Measurements from ENCODE around the gene MLC1.

The MLC1 gene

DNA sequence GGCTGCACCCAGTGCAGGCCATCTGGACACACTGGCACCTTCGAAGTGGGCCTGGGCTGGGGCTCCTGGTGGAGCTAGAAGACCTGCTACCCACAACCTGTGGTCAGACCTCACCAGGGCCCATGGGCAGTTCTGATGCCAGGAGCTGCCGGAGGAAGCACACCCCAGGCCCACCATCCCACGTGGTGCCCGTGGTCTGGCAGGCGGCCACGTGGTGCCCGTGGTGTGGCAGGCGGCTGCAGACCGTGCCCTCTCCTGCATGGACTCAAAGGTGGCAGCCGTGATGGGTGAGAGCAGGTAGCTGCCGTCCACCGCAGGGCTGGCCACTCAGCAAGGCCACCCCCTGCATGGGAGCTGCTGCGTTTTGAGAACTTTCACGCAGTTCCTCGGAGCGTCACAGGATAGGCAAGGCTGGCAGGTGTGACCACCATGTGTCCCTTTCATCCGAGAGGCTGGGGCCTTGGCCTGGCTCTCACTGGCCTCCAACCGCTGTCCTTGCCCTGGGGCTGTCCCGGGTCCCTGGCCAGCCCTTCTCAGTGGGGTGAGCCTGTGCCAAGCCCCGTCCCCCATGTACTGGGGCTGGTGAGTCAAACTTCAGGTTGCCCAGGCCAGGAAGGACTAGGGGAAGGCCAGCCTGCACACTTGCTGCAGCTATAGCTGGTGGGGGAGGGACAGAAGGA is 68.8 kb downstream of the MLC1 start:
- DNase-seq (ENCODE audit: low read depth), result no peak

DNA sequence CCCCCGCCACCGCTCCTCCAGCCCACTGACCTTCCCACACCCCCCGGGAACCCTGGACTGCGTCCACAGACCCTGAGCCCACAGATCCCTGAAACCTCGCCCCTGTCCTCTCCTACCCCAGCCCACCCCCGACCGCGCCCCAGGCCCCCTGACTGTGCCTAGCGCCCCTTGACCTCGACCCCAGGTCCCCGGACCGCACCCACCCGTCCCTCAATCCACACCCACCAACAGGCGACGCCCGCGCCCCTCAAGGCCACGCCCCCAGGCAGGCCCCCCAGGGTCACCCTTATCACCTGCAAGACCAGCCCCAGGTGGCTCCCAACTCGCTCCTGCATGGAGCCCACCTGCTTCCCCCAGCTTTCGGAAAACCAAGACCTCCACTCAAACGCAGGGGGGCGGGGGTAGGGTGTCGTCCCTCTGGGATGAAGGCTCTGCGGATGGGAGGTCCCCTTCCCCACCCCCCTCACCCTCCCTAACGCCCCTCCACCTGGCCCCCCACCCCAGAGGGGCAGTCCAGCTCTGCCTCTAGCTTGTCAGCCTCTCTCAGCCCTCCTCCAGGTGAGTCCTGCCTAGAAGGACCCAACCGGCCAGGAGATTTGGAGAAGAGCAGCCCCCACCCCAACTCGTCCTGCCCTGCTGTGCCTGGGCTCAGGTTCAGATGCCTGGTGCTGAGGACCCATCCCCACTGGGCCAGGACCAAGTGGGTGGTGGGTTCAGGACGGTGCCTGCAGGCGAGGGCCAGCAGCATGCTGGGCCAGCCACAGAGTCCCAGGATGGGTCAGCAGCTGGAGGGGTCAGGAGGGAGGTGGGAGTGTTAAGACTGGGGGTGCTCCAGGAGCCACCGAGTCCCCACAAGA is 69.5 kb downstream of the MLC1 start:
- DNase-seq (ENCODE audit: low read depth), result no peak

DNA sequence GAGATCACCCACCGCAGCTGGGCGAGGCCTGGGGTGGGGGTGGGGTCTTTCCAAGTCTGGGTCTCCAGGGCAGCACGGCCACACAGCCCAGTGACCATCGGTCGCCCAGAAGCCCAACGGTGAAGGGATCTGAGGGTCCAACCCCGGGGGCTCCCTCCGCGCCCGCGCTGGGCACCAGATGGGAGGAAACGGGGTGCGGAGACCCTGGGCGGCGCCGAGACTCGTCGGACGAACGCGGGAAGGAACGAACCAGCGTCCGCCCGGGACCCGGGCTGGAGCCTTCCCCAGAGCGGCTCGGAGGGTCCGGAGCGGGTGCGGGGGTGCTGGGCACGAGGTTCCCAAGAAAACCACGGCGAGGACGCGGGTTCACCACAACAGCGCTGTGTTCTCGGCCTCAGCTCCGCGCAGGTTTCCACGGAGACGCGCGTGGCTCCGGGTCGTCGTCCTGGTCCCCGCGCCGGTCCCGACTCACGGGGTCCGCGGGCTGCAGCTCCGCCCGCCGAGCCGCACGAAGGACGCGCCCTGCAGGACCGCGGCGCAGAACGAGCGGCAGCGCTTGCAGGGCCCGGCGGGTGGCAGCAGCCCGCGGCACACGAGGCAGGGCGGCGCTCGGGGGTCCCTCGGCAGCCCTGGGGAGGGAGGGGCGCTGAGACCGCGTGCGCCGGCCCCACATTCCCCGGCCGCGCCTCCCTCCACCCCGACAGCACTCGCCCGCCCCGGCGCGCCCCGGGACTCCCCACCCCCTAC is 70.4 kb downstream of the MLC1 start:
- no peak for DNase-seq (ENCODE audit: low read depth)

DNA sequence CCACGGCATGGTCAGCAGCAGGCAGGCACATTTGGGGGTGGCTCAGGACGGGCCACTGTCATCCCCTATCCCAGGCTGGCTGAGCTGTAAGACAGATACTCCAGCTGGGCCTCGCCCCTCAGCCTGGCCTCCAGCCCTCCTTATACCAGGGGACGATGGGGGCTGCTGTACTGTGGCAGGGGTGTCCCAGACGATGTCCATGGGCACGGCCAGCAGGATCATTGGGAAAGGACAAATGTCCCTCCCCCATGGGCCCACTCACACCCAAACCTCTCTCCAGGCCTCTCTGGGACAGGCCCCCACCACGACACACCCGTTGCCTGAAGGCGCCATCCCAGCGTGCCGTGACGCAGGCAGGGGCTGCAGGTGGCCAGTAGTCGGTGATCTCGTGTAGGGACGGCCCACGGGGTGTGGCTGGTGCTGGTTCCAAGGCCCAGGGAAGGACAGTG is 71.1 kb downstream of the MLC1 start:
- DNase-seq (ENCODE audit: low read depth), result no peak

DNA sequence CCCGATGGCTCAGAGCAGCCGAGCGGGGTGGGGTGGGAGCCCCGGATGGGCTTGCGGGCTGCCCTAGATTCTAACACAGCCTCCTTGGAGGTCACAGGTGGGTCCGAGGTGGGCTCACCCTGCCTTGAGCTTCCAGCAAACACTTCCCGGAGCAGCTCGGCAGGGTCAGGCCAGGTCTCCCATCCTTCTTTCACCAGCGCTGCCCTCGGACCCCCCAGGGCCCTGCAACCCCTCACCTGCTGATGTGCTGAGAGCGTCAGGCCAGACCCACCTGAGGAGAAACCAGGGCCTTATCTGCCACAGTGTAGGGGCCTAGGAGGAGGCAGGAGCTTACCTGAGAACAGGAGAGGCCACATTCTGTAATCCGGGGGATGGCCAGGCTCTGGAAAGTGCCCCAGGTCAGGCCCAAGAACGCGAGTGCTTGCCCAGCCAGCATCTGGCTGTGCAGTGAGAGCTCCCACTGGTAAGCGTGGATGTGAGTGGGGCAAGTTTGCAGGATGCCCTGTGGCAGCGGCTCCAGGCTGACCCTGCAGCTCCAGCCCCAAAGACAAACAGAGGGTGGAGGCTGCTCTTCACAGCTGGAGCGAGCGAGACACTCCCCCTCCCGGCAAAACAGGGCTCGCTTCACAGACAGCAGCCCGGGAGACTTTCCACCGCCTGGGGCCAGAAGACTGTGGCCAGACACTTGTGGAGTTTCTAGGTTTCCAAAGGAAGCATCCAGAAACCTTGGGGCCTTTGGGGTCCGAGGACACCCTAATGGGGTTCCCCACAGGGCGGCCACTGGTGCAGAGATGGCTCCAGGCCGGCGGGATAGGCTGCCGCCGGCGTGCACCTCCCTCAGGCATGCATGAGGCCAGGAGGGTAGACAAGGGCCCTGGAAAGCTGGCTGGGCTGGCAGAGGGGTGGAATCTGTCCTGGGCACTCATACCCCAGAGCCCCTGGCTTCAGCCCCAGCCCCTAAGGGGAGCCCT is 72.7 kb downstream of the MLC1 start, which contains the start of gene IL17REL:
Gene IL17REL (minus strand): TSS at position 555 of the 971 bp plus-strand sequence. CDS start 119 bp downstream, at position 436.
- no peak for DNase-seq (ENCODE audit: low read depth)

DNA sequence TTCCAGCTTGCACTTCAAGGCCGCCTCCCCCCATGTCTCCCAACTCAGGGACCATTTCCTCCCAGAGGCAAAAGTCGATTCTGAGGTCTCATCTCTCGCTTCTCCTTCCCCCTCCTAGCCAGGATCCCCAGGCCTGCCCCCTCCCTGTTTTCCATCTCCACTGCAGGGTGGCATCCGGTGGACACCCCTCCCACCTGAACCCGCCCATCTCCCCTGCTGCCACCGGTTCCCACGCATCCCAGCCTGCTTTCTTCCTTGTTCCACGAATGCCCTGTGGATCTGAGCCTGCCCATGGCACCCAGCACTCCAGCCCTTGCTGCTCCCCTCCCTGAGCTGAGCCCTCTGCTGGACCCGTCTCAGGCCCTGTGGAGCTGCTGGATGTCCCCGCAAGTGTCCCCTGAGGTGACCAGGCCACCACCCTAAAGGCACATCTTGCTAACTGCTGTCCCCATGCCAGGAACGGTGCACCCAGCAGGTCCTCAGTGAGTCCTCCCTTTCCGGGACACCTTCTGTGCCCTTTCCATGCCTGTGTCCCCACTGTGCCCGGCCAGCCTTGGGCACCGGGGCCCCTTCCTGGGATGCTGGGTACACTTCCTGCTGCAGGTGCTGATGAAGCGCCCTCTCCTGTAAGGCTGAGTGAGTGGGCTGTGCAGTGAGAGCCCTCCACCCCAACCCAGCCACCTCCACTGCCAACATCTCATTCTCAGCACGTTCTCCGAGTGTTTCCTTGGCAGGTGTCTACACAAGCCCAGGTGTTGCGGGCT is 73.6 kb downstream of the MLC1 start:
- no peak for DNase-seq (ENCODE audit: low read depth)

DNA sequence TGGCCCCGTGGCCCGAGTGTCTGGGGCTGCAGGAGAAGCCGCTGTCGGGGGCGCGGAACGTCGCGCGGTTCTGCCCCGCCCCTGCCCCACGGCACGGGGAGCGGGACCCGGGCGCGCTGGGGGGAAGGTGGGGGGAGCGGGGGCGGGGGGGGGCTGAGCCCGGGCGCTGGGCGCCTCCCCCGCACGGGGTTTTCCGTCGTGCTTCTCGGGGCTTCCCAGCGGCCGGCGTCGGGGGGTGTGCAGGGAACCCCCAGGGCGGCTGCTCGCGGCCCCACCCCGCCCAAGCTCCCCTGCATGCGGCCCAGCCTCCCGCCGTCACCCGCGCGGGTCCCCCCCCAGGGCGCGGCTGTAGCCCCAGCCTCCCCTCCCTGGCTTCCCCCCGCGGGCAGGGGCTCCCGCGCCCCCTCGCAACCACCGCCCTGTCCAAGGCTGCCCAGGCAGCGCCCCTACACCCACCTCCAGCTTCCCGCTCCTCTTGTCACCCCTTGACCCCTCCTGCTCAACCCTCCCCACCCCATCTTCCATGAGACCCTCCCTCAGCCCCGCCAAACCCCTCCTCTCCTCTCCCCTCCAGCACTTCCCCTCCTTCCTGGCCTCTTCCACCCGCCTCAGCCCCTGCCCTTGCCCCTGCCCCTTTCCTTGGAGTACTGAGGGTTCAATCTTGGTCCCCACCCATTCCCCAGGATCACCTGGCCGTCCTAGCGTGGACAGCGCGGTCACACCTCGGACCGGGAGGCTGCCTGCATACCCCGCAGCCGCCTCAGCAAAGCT is 74.4 kb downstream of the MLC1 start:
- peak; percentile 76 for DNase-seq (ENCODE audit: low read depth)

DNA sequence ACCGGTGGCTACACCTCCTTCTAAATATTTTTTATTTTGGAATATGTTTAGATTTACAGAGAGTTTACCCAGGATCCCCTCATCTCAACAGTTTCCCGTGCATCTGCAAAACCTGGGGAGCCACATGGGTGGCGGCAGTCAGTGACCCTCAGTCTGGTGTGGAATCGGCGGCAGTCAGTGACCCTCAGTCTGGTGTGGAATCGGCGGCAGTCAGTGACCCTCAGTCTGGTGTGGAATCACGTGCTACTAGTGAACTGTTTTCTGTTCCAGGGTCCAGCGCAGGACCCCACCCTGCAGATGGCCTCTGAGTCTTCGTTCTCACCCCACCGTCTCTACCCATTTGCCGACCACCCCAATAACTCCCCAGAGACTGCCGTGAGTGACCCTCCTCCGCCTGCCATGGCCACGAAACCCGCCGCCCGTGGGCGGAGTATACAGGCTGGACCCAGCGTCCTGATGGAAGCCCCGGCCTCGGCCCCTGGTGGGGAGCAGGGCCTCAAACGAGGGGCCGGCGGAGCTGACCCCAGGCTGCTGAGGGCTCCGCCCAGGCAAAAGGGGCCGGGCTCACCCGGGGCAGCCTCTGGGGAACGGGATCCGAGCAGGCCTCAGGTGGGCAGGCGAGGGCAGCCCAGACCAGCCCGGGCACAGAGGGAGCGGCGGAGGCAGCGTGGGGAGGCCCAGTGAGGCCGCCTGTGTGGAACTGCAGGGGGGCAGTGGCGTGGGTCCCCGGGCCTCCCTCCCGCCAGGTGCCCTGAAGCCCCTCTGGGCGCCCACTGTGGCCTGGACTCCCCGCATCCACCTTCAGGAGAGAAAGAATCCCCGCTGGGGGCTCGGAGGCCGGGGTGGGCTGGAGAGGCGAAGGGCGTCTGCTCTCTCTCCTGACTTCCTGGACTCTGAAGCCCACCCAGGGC is 75.2 kb downstream of the MLC1 start:
- DNase-seq (ENCODE audit: low read depth), result no peak
